T-helper 2 cell treated with Interferon-gamma antibody and Interleukin-4, amounts not matched to agents 100 ng/mL and 5 ng/mL, for 36 hours (primary cell): Measurements from ENCODE around the gene PKD1L1. TPM values are rescaled to one million over a fixed set of nuclear protein-coding genes. Genes with fewer than 3 reads are reported as not detected.

Experiments used
- intact Hi-C: fragments of 100-400 bp; cut with micrococcal nuclease; formaldehyde crosslinking; loops from one replicate; pipeline ENCODE4 v1.15.1; 2023
- total RNA-seq: library from RNA; stranded (reverse); gene quantifications from 2 replicates; pipeline ENCODE4 v1.2.3, GENCODE V29; 2022

The PKD1L1 gene
- total RNA-seq, 1 donor from 2014 or later = 0.11 TPM

- intact Hi-C loops = no loop called here
These were observed 35.9 kb downstream of the PKD1L1 start for GRCh38 chr7:47912332-47912731.

DNA sequence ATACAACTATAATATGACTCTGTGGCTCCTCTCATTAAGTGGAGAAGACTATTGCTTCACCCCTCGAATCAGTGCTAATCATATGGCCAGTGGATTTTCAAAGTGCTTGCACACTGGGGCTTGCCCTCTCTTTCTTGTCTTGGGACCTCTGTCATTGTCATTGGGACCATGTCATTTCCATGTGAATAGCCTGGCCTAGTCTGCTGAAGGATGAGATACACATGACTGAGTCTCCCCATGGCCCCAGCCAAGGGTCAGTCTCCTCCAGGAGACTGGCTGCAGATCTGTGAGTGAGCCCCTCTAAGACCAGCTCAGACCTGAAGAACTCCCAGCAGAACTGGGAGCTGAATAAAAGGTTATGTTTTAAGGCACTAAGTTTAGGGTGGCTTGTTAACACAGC is 39.5 kb downstream of the PKD1L1 start:
- intact Hi-C loops = no loop called here

GRCh38 chr7:47907981-47908616 is 40.2 kb downstream of the PKD1L1 start:
- intact Hi-C loops = no loop called here

DNA sequence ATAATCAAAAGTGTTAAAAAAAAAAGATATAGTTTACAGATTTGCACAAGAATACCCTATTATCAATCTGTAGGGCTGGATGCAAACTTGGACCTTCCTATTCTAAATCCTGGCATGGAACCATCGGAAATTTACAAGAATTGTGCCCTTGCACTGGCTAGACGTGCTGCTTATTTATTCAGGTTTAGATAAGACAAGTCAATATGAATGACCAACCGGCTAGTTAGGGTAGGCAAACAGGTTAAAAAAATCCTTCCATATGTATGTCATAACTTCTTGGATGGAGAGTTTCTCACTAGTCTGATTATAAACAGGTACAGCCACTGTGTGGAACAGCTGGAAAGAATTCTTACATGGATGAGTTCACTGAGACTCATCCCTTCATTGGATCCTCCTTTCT is 41.4 kb downstream of the PKD1L1 start:
- intact Hi-C loops = no loop called here

- intact Hi-C loops = no loop called here
These were observed 43.0 kb downstream of the PKD1L1 start for GRCh38 chr7:47905076-47905920.

DNA sequence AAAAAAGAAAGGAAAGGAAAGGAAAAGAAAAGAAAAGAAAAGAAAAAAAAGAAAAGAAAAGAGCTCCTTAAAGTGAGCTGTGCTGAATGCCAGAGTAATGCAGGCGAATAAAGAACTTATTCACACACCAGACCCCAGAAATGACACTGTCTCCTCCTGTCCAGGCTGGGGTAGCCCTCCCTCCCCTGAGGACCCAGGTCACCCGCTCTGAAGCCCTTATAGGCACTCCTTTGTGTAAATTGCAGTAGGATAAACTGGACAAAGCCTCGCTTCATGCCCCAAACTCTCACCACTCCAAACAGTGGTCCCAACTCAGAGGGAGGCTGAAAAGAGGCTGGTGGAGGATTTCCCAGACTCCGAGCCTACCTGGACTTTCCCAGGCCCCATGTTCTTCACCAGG is 46.3 kb downstream of the PKD1L1 start:
- intact Hi-C loops = no loop called here

- intact Hi-C loops = no loop called here
These were observed 46.7 kb downstream of the PKD1L1 start for GRCh38 chr7:47901542-47901941.

GRCh38 chr7:47897831-47898230 is 50.4 kb downstream of the PKD1L1 start:
- intact Hi-C loops = no loop called here

DNA sequence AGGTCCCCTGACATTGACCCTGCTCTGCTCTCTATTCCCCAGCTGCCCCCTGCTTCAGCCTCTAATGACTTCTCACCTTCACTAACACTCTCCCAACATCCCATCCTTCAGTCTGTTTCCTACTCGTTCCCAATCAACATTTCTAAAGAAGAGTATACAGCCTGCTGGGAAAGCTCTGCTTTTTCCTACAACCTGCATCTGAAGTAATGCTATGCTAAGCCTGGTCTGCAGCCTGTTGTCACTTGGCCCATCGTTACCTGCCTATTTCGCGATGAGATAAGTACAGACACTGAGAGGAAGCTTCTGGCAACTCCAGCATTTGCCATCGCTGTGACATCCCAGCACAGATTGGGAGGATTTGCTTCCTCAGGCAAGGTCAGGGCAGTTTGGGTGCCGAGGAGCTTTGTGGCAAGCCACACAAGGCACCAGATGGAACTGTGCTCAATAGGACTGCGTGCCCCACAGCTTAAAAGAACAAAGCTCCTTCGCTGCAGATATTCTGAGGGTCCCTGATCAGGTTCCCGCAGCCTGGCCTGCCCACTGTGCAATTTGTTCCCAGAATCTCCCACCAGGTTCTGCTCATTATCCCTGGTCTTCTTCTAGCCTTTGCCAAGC is 51.4 kb downstream of the PKD1L1 start:
- intact Hi-C loops = no loop called here

DNA sequence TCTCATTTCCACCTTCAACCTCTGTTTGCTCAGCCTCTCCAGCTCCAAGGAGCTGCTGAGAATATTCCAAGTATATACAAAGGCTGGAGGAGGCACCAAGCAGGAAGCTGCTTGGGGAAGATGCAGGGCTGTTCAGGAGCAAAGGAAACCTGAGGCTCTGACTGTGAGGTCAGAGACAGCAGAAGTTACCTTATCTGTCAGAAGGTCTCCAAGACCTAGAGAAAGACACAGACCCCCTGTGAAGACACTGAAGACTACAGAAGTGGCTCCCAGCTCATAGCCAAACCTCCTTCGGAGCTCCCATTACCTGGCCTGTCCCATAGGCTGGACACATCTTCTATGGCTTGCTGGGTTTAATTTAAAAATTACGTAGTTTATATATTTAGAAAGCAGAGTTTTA is 53.2 kb downstream of the PKD1L1 start:
- intact Hi-C loops = no loop called here

- intact Hi-C loops = no loop called here
These were observed 54.4 kb downstream of the PKD1L1 start for GRCh38 chr7:47893721-47894365.

DNA sequence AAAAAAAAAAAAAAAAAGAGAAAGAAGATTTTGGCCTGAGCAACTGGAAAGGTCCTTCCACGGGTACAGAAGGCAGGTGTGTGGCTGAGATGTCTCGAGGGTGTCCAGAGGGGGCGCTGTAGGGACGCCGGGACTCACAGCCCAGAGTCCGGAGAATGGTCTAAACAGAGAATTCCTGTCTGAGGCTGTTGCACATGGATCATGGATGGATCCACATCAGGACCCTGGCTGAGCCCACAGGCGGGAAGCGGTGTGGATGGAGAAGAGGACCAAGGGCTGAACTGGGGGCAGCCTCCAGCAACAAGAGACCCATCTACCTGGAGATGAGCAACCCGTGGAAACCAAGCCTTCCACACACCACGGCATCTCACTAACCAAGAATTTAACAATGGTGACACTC is 55.0 kb downstream of the PKD1L1 start:
- intact Hi-C loops = no loop called here

DNA sequence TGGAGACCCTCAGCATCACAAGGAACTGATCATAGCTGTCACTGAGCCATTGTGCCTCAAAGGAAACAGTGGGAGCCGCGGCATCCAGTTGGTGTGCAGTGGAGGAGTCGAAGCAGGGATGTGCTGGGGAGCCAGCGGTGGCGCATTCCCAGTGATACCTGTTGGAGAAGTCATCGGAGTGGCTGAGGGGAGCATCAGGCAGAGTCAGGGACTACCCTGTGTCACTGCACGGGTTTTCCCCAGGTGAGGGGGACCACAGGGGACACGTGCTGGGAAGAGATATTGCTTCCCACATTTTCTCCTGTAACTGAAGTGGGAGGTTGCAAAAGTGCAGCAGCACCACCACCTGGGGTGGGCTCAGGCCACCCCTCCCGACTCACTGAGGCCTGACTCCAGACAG is 57.7 kb downstream of the PKD1L1 start:
- intact Hi-C loops = no loop called here

- intact Hi-C loops = no loop called here
These were observed 58.1 kb downstream of the PKD1L1 start for GRCh38 chr7:47890125-47890524.

DNA sequence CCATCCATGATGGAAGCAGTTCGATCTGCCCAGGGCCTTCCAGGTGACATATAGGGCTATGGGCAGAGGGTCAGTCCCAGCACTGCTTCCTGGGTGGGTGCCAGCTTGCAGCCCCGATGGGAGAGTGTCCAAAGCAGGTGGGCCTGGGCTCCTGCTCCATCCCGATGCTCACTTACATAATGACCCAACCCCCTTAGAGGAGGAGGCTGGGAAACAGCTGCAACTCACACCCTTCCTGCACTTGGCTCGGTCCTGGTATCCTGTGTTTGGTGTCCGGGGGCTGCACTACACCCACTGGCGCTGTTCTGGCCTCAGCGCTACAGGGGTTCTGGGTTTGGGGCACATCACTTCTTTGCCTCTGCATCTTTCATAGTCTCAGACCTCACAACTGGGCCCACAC is 58.5 kb downstream of the PKD1L1 start:
- intact Hi-C loops = no loop called here

- intact Hi-C loops = no loop called here
These were observed 59.6 kb downstream of the PKD1L1 start for GRCh38 chr7:47888371-47889265.

DNA sequence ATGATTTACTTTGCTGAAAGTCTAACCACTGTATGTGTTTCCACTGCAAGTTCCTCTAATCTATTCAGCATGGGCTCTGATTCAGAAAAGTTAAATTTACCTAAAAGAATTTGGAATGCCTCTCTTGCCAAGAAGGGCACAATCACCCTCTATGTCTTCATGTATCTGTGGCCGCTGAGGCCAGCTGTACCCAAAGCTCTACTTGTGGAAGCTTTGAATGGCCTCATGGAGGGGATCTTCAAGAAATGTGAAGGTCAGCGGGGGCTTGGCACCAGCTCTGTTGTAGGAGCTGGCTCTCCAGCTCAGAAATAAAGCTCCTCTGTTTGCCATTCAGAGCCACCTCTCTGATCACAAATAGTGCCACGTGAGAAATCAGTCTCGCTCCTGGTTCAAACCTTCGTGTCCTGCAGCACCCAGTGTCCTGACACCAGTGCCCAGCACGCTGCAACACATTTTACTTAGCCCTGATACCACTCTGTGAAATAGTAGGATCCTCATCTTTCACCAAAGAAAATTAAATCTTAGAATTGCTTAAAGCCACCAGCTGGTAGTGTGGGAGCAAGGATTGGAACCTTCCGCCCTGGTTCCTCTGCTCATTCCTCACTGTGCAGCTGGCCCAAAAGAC is 61.1 kb downstream of the PKD1L1 start:
- intact Hi-C loops = no loop called here

DNA sequence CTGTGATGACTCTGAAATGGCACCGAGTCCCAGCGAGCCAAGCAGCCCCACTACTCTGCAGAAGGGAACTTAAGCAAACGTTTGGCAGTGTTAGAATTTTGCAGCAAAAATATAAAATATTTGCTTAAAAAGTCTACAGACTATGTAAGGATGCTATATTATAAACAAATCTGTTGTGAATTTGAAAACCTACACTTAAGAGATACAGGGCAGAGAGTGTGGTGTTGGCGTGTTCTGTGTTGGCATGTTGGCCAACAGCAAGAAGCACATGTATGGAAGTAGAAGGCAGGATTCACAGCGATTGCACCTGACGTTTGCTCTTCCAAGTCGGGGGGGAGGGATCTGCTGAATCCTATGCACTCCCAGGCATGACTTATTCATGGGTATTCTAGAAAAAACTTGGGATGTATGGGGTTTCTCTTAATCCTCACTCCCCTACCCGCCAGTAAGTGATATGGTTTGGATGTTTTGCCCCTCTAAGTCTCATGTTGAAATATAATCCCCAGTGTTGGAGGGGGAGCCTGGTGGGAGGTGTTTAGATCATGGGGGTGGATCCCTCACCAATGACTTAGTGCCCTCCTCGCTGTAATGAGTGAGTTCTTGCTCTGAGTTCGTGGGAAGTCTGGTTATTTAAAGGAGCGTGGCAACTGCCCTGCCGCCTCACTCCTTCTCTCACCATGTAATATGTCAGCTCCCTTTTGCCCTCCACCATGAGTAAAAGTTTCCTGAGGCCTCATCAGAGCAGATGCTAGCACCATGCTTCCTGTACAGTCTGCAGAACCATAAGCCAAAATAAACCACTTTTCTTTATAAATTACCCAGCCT is 62.1 kb downstream of the PKD1L1 start:
- intact Hi-C loops = no loop called here

GRCh38 chr7:47885309-47885986 is 62.8 kb downstream of the PKD1L1 start:
- intact Hi-C loops = no loop called here
